GM23248 (cell line): ENCODE results near the gene FAM83G.

Source experiments
- EZH2 ChIP-seq: fragments of 200-600 bp; sonication (generic); IDR thresholded peaks from 2 replicates; pipeline ENCODE4 v1.6.1; 2018; ENCODE audit warnings: antibody characterized with exemption, mild to moderate bottlenecking; ENCODE audit not compliant: insufficient read depth, poor library complexity, severe bottlenecking
- EZH2phosphoT487 ChIP-seq: fragments of 200-600 bp; sonication (generic); IDR thresholded peaks from 2 replicates; pipeline ENCODE4 v1.6.1; 2018; ENCODE audit warnings: antibody characterized with exemption, moderate library complexity, mild to moderate bottlenecking, low read depth; ENCODE audit not compliant: insufficient read depth

- no peak for TF ChIP-seq EZH2
- TF ChIP-seq EZH2phosphoT487, result no peak
Observed at GRCh38 chr17:19020016-19020415, 15.5 kb upstream of the FAM83G start.
